Caco-2 (cell line): ENCODE measurements around the gene RNF41. TPM values are rescaled to one million over a fixed set of nuclear protein-coding genes. Genes with fewer than 3 reads are reported as not detected.

ENCODE experiments used
- BruUV-seq: library from RNA; stranded (reverse); fragments of 400-500 nt; replicated peaks from 2 replicates; lab custom pipeline; 2021; lab: Mats Ljungman, UMichigan
- CTCF ChIA-PET: fragments of 300-600 bp; sonication (Branson Sonifier 250); formaldehyde crosslinking; loops from one replicate; lab custom pipeline; 2022; ENCODE audit warnings: antibody characterized with exemption; lab: Charles Lee
- POLR2A ChIA-PET: fragments of 300-600 bp; sonication (Branson Sonifier 250); formaldehyde crosslinking; loops from one replicate; lab custom pipeline; 2022; ENCODE audit warnings: antibody characterized with exemption; lab: Charles Lee
- DNase-seq, 2 experiments: peaks; one replicate each; pipeline versions ENCODE4 v3.0.0 to v3.0.0-alpha.2; 2020 to 2022
- H3K27me3 ChIP-seq: replicated peaks from 2 replicates; pipeline ENCODE4 v1.6.0; 2011; ENCODE audit warnings: low read length; ENCODE audit not compliant: control insufficient read depth, insufficient read depth
- H3K36me3 ChIP-seq: 2 replicates; pipeline ENCODE4 v1.5.1; 2011; ENCODE audit warnings: low read length; ENCODE audit not compliant: control insufficient read depth, insufficient read depth
- H3K4me1 ChIP-seq: fragments of 250-450 bp; sonication (Bioruptor Pico); 2 replicates; pipeline ENCODE4 v1.5.1; 2020; ENCODE audit warnings: mild to moderate bottlenecking
- H3K4me3 ChIP-seq: 2 replicates; pipeline ENCODE4 v1.5.1; 2011; ENCODE audit warnings: low read depth, mild to moderate bottlenecking, control low read depth, low read length
- H3K9me3 ChIP-seq: fragments of 250-450 bp; sonication (Bioruptor Pico); 2 replicates; pipeline ENCODE4 v1.5.1; 2020; ENCODE audit warnings: mild to moderate bottlenecking, moderate library complexity
- H3K27ac Mint-ChIP-seq: one replicate; pipeline ENCODE4 v1.8.0; 2022; ENCODE audit warnings: mixed read lengths; ENCODE audit not compliant: unreplicated experiment
- H3K27me3 Mint-ChIP-seq: one replicate; pipeline ENCODE4 v1.8.0; 2022; ENCODE audit warnings: mixed read lengths; ENCODE audit not compliant: insufficient read depth, unreplicated experiment
- H3K36me3 Mint-ChIP-seq: one replicate; pipeline ENCODE4 v1.8.0; 2022; ENCODE audit warnings: mild to moderate bottlenecking, mixed read lengths; ENCODE audit not compliant: insufficient read depth, unreplicated experiment
- H3K4me1 Mint-ChIP-seq: one replicate; pipeline ENCODE4 v1.8.0; 2022; ENCODE audit warnings: low read depth, mixed read lengths; ENCODE audit not compliant: unreplicated experiment
- H3K4me3 Mint-ChIP-seq: one replicate; pipeline ENCODE4 v1.8.0; 2022; ENCODE audit warnings: mild to moderate bottlenecking, moderate library complexity, mixed read lengths; ENCODE audit not compliant: unreplicated experiment
- H3K9me3 Mint-ChIP-seq: one replicate; pipeline ENCODE4 v1.8.0; 2022; ENCODE audit warnings: mixed read lengths; ENCODE audit not compliant: unreplicated experiment
- intact Hi-C: fragments of 100-400 bp; cut with micrococcal nuclease; formaldehyde crosslinking; loops from one replicate; pipeline ENCODE4 v1.10.0; 2022; ENCODE audit not compliant: unreplicated experiment
- total RNA-seq: library from RNA; stranded (reverse); gene quantifications from 2 replicates; pipeline ENCODE4 v1.2.3, GENCODE V29; 2022
- TF ChIP-seq, protein P1 (sequence below), 2 experiments: fragments of 200-600 bp in 1 of 2; IDR thresholded peaks; 1 replicate in 1 of 2; 2 replicates in 1 of 2; pipeline versions ENCODE4 v1.5.1 to v1.8.0; 2011 to 2022; ENCODE audit warnings: antibody characterized with exemption in 1 of 2, control low read depth in 1 of 2, inconsistent platforms in 1 of 2, low read depth in 1 of 2, low read length in 1 of 2, mild to moderate bottlenecking in 1 of 2, moderate library complexity in 1 of 2; ENCODE audit not compliant: insufficient read depth in 1 of 2, severe bottlenecking in 1 of 2, unreplicated experiment in 1 of 2

Gene RNF41
- total RNA-seq, 1 experiment from 2014 or later: 53.4 TPM

DNA sequence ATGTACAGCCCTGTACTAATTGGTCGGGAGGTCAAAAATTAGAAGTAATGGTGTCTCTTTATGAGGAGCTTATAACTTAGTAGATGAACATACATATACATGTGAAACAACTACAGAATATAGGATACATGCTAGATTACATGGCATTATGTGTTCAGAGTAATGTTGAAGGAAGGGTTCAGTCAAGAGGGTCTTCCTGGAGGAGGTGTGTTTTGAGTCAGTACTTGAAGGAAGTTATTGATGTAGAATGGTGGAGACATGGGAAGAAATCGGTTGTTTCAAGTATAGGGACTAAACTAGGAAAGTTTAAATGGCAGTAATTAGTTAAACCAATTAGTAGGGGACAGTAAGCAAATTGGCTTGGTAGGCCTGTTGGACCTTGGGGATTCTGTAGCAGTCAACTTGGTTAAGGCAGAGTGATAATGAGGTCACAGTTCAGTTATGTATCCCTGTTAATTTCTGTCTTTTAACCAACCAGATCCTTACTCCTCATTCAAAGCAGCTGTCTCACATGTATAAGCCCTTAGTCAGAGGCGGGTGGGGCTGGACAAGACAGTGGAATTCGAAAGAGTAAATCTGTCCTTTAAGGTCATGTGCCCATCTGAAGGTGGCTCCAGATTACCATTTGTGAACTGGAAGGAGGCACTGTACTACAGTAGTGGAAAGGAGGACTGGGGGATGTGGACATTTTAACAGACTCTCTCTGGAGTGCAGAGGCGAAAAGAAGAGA, 39.9 kb upstream of the RNF41 start:
- H3K36me3 Mint-ChIP-seq: peaks cover 14% of the 10 kb centered on the region
- peak; percentile 71 to 82 for DNase-seq
- no peaks in the 10 kb centered on the region for H3K9me3 ChIP-seq
- H3K27me3 Mint-ChIP-seq: no peaks in the 10 kb centered on the region
- H3K4me1 ChIP-seq: peaks cover 38% of the 10 kb centered on the region
- CTCF ChIA-PET: no interaction called here
- H3K27me3 ChIP-seq: no peaks in the 10 kb centered on the region
- peak overlapping the region; percentile 93 for H3K27ac Mint-ChIP-seq
- H3K4me1 Mint-ChIP-seq: peaks cover 30% of the 10 kb centered on the region
- intact Hi-C loops: no loop called here
- no TSS peak for BruUV-seq
- TF ChIP-seq, protein P1, sequence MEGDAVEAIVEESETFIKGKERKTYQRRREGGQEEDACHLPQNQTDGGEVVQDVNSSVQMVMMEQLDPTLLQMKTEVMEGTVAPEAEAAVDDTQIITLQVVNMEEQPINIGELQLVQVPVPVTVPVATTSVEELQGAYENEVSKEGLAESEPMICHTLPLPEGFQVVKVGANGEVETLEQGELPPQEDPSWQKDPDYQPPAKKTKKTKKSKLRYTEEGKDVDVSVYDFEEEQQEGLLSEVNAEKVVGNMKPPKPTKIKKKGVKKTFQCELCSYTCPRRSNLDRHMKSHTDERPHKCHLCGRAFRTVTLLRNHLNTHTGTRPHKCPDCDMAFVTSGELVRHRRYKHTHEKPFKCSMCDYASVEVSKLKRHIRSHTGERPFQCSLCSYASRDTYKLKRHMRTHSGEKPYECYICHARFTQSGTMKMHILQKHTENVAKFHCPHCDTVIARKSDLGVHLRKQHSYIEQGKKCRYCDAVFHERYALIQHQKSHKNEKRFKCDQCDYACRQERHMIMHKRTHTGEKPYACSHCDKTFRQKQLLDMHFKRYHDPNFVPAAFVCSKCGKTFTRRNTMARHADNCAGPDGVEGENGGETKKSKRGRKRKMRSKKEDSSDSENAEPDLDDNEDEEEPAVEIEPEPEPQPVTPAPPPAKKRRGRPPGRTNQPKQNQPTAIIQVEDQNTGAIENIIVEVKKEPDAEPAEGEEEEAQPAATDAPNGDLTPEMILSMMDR (IDR thresholded peaks at IDR 0.05; ENCODE audit: insufficient read depth in 1 of 2, low read depth in 1 of 2, low read length in 1 of 2, severe bottlenecking in 1 of 2, unreplicated experiment in 1 of 2): no peak
- peaks cover 10% of the 10 kb centered on the region for H3K9me3 Mint-ChIP-seq
- peak overlapping the region; percentile 29 for H3K4me3 Mint-ChIP-seq
- H3K36me3 ChIP-seq: no peaks in the 10 kb centered on the region
- no peak overlapping the region for H3K4me3 ChIP-seq
- POLR2A ChIA-PET: no interaction called here

DNA sequence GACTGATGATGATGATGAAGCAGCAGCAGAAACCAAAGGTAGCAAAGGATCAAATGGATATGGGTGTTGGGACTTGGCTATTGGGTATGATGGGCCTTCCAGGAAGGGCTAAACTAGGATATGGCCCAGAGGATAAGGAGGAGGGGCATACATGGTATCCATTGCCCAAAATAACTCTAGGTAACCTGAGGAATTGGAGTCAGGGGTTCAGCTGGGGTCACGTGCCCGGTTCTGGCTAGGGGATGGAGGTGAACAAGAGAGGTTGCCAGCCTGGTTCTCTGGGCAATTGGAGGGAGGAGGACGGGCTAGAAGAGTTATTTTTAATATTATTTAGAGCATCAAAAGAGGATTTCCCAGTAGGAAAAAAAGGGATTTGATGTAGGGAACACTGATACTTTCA, 39.2 kb upstream of the RNF41 start:
- ChIA-PET CTCF (no interaction called here), POLR2A (no interaction called here)
- H3K9me3 Mint-ChIP-seq: peaks cover 10% of the 10 kb centered on the region
- peak overlapping the region; percentile 93 for H3K27ac Mint-ChIP-seq
- H3K36me3 Mint-ChIP-seq: peaks cover 21% of the 10 kb centered on the region
- BruUV-seq: no TSS peak
- Histone ChIP-seq H3K36me3 (no peaks in the 10 kb centered on the region), H3K9me3 (no peaks in the 10 kb centered on the region), H3K4me1 (peaks cover 42% of the 10 kb centered on the region), H3K27me3 (no peaks in the 10 kb centered on the region), H3K4me3 (no peak overlapping the region)
- no peak overlapping the region for H3K4me3 Mint-ChIP-seq
- H3K27me3 Mint-ChIP-seq: no peaks in the 10 kb centered on the region
- no peak for DNase-seq
- peaks cover 30% of the 10 kb centered on the region for H3K4me1 Mint-ChIP-seq
- TF ChIP-seq, protein P1 (IDR thresholded peaks at IDR 0.05; ENCODE audit: insufficient read depth in 1 of 2, low read depth in 1 of 2, low read length in 1 of 2, severe bottlenecking in 1 of 2, unreplicated experiment in 1 of 2): no peak
- intact Hi-C loops: no loop called here

DNA sequence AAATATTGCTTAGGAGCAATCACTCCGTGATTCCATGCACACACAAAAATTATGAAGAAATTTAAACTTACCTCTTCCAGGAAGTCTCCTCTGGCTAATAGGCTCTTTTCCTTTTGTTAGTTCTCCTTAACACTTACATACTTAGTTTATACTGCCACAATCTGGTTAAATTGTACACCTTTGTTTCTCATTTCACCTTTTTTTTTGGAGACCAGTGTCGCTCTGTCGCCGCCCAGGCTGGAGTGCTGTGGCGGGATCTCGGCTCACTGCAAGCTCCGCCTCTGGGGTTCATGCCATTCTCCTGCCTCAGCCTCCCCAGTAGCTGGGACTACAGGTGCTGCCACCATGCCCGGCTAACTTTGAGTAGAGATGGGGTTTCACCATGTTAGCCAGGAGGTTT, 38.7 kb upstream of the RNF41 start:
- Histone ChIP-seq H3K9me3 (no peaks in the 10 kb centered on the region), H3K36me3 (no peaks in the 10 kb centered on the region), H3K4me3 (no peak overlapping the region), H3K27me3 (no peaks in the 10 kb centered on the region), H3K4me1 (peaks cover 38% of the 10 kb centered on the region)
- Mint-ChIP-seq H3K9me3 (peaks cover 10% of the 10 kb centered on the region), H3K27me3 (no peaks in the 10 kb centered on the region), H3K4me1 (peaks cover 30% of the 10 kb centered on the region), H3K4me3 (no peak overlapping the region), H3K27ac (peak overlapping the region; percentile 93), H3K36me3 (peaks cover 25% of the 10 kb centered on the region)
- no peak for DNase-seq
- TF ChIP-seq, protein P1 (IDR thresholded peaks at IDR 0.05; ENCODE audit: insufficient read depth in 1 of 2, low read depth in 1 of 2, low read length in 1 of 2, severe bottlenecking in 1 of 2, unreplicated experiment in 1 of 2): no peak
- BruUV-seq: no TSS peak
- intact Hi-C loops: no loop called here
- ChIA-PET POLR2A (no interaction called here), CTCF (no interaction called here)
